Measurements from ENCODE around the gene EFCAB7.

EFCAB7 gene

GRCh38 chr1:63593886-63594605 is 70.7 kb downstream of the EFCAB7 start:
- TF ChIP-seq FOXP2 (optimal IDR thresholded peaks at IDR 0.05; ENCODE audit: borderline replicate concordance, extremely low read depth, extremely low read length, insufficient read depth) (no peak), REST (IDR thresholded peaks at IDR 0.05; ENCODE audit: insufficient read depth in 1 of 2, low read depth in 2 of 2, low read length in 2 of 2) (no peak), TAF1 (IDR thresholded peaks at IDR 0.05; ENCODE audit: borderline replicate concordance, insufficient read depth, low read length) (no peak)

DNA sequence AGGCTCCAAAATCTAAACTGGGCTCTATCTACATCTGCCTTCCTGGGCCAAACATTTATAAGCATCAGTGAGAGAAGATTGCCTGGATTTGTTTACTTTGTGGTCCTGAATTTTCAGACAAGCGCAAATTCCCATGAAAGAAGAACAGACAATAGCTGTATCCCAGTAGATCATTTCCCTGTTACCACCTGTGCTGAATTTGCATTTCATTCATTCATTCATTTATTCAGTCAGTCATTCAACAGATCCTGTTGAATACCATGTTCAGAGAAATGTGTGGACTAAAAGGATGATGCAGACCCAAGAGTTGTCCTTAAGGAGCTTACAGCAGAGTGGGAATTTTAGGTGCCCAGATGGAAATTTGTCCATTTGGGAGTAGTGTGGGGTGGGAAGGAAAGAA is 72.1 kb downstream of the EFCAB7 start:
- TF ChIP-seq SIN3A (IDR thresholded peaks at IDR 0.05; ENCODE audit: borderline replicate concordance, insufficient read depth, low read length) (no peak), REST (IDR thresholded peaks at IDR 0.05; ENCODE audit: insufficient read depth in 1 of 2, low read depth in 2 of 2, low read length in 2 of 2) (no peak), TAF1 (IDR thresholded peaks at IDR 0.05; ENCODE audit: borderline replicate concordance, insufficient read depth, low read length) (no peak), POLR2AphosphoS5 (IDR thresholded peaks at IDR 0.05; ENCODE audit: low read depth, low read length) (no peak), FOXP2 (optimal IDR thresholded peaks at IDR 0.05; ENCODE audit: borderline replicate concordance, extremely low read depth, extremely low read length, insufficient read depth) (no peak)

DNA sequence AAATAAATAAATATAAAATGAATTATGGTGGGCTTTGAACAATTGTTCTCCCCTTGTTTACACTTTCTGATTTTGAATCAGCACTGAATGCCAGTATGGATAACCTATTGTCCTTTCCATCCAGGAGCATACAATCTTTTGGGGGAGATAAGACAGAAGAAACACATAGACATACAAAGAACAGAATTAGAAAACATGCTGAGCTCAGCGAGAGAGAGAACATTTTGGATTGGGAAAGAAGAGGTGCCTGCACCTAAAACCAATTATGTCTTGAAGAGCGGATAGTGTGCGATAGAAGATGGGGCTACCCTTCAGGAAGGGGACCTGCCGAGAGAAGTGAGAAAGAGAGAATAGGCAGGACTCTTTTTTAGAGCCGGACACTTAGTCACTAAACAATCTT is 76.5 kb downstream of the EFCAB7 start:
- TF ChIP-seq SIN3A (IDR thresholded peaks at IDR 0.05; ENCODE audit: borderline replicate concordance, insufficient read depth, low read length), result no peak
- TF ChIP-seq TAF1 (IDR thresholded peaks at IDR 0.05; ENCODE audit: borderline replicate concordance, insufficient read depth, low read length), result no peak
- no peak for TF ChIP-seq POLR2AphosphoS5 (IDR thresholded peaks at IDR 0.05; ENCODE audit: low read depth, low read length)
- no peak for TF ChIP-seq REST (IDR thresholded peaks at IDR 0.05; ENCODE audit: insufficient read depth in 1 of 2, low read depth in 2 of 2, low read length in 2 of 2)
- TF ChIP-seq FOXP2 (optimal IDR thresholded peaks at IDR 0.05; ENCODE audit: borderline replicate concordance, extremely low read depth, extremely low read length, insufficient read depth), result no peak

GRCh38 chr1:63600248-63600647 is 76.9 kb downstream of the EFCAB7 start:
- TF ChIP-seq SIN3A (IDR thresholded peaks at IDR 0.05; ENCODE audit: borderline replicate concordance, insufficient read depth, low read length) (no peak), FOXP2 (optimal IDR thresholded peaks at IDR 0.05; ENCODE audit: borderline replicate concordance, extremely low read depth, extremely low read length, insufficient read depth) (no peak), TAF1 (IDR thresholded peaks at IDR 0.05; ENCODE audit: borderline replicate concordance, insufficient read depth, low read length) (no peak), POLR2AphosphoS5 (IDR thresholded peaks at IDR 0.05; ENCODE audit: low read depth, low read length) (no peak), REST (IDR thresholded peaks at IDR 0.05; ENCODE audit: insufficient read depth in 1 of 2, low read depth in 2 of 2, low read length in 2 of 2) (no peak)
